ENCODE results near the gene GYPC.
"Not testable (repeated sequence)": the region's sequence is repeated elsewhere in the genome, so short reads cannot be mapped to it uniquely, and the experiment has no call there.

The GYPC gene

GRCh38 chr2:126655500-126656430, at the start of gene GYPC:
Gene GYPC (plus strand): TSS chr2:126656158. CDS start chr2:126656264, 106 bp downstream.
- peak; percentile 39 for DNase-seq (ENCODE audit: low read depth)

- no peak for DNase-seq (ENCODE audit: low read depth)
These were observed 41.3 kb upstream of the GYPC start for GRCh38 chr2:126614524-126615227.

- no peak for DNase-seq (ENCODE audit: low read depth)
These were observed 39.3 kb upstream of the GYPC start for GRCh38 chr2:126616606-126617069.

- no peak for DNase-seq (ENCODE audit: low read depth)
These were observed 35.7 kb upstream of the GYPC start for GRCh38 chr2:126620302-126620701.

GRCh38 chr2:126623000-126623399, 33.0 kb upstream of the GYPC start:
- no peak for DNase-seq (ENCODE audit: low read depth)

- no peak for DNase-seq (ENCODE audit: low read depth)
These were observed 28.3 kb upstream of the GYPC start for GRCh38 chr2:126627643-126628042.

GRCh38 chr2:126634273-126634861, 21.6 kb upstream of the GYPC start:
- DNase-seq (ENCODE audit: low read depth): peak; percentile 2

GRCh38 chr2:126635281-126635680, 20.7 kb upstream of the GYPC start:
- no peak for DNase-seq (ENCODE audit: low read depth)

GRCh38 chr2:126635736-126636135, 20.2 kb upstream of the GYPC start:
- no peak for DNase-seq (ENCODE audit: low read depth)

GRCh38 chr2:126637386-126637785, 18.6 kb upstream of the GYPC start:
- no peak for DNase-seq (ENCODE audit: low read depth)

GRCh38 chr2:126638746-126639145, 17.2 kb upstream of the GYPC start:
- no peak for DNase-seq (ENCODE audit: low read depth)

GRCh38 chr2:126639276-126639675, 16.7 kb upstream of the GYPC start:
- DNase-seq (ENCODE audit: low read depth): no peak

GRCh38 chr2:126641294-126641693, 14.7 kb upstream of the GYPC start:
- DNase-seq (ENCODE audit: low read depth): not testable (repeated sequence)

- DNase-seq (ENCODE audit: low read depth): no peak
These were observed 13.9 kb upstream of the GYPC start for GRCh38 chr2:126642031-126642430.

GRCh38 chr2:126643431-126643830, 12.5 kb upstream of the GYPC start:
- DNase-seq (ENCODE audit: low read depth): no peak

GRCh38 chr2:126643972-126644371, 12.0 kb upstream of the GYPC start:
- DNase-seq (ENCODE audit: low read depth): no peak

GRCh38 chr2:126644630-126645191, 11.2 kb upstream of the GYPC start:
- no peak for DNase-seq (ENCODE audit: low read depth)

GRCh38 chr2:126645211-126645618, 10.7 kb upstream of the GYPC start:
- no peak for DNase-seq (ENCODE audit: low read depth)

- no peak for DNase-seq (ENCODE audit: low read depth)
These were observed 9.9 kb upstream of the GYPC start for GRCh38 chr2:126646026-126646425.

- not testable (repeated sequence) for DNase-seq (ENCODE audit: low read depth)
These were observed 8.1 kb upstream of the GYPC start for GRCh38 chr2:126647714-126648344.

GRCh38 chr2:126648345-126648786, 7.6 kb upstream of the GYPC start:
- DNase-seq (ENCODE audit: low read depth): not testable (repeated sequence)

- DNase-seq (ENCODE audit: low read depth): no peak
These were observed 6.9 kb upstream of the GYPC start for GRCh38 chr2:126649101-126649500.

All from T-helper 22 cell (primary cell).